ENCODE measurements around the gene THSD7B.
A peak's percentile ranks its signal among the peaks of the same experiment; 100 is the strongest.
"Not testable (repeated sequence)": the region's sequence is repeated elsewhere in the genome, so short reads cannot be mapped to it uniquely, and the experiment has no call there.

The THSD7B gene

GRCh38 chr2:137547842-137548241 lies 782.5 kb downstream of the THSD7B start:
- no peak for DNase-seq (ENCODE audit: low read depth)

- DNase-seq (ENCODE audit: low read depth), result no peak
Measured at GRCh38 chr2:137566387-137566786, 801.0 kb downstream of the THSD7B start.

- DNase-seq (ENCODE audit: low read depth), result no peak
Measured at GRCh38 chr2:137570484-137570883, 805.1 kb downstream of the THSD7B start.

- not testable (repeated sequence) for DNase-seq (ENCODE audit: low read depth)
Measured at GRCh38 chr2:137587834-137588233, 822.5 kb downstream of the THSD7B start.

- not testable (repeated sequence) for DNase-seq (ENCODE audit: low read depth)
Measured at GRCh38 chr2:137588578-137588977, 823.2 kb downstream of the THSD7B start.

- DNase-seq (ENCODE audit: low read depth), result no peak
Measured at GRCh38 chr2:137590102-137590501, 824.8 kb downstream of the THSD7B start.

- no peak for DNase-seq (ENCODE audit: low read depth)
Measured at GRCh38 chr2:137607722-137608318, 842.5 kb downstream of the THSD7B start.

- DNase-seq (ENCODE audit: low read depth), result no peak
Measured at GRCh38 chr2:137638932-137639331, 873.6 kb downstream of the THSD7B start.

GRCh38 chr2:137644731-137645130 lies 879.4 kb downstream of the THSD7B start:
- DNase-seq (ENCODE audit: low read depth), result no peak

- DNase-seq (ENCODE audit: low read depth), result no peak
Measured at GRCh38 chr2:137654046-137654445, 888.7 kb downstream of the THSD7B start.

GRCh38 chr2:137655814-137656213 lies 890.5 kb downstream of the THSD7B start:
- no peak for DNase-seq (ENCODE audit: low read depth)

GRCh38 chr2:137658433-137658832 lies 893.1 kb downstream of the THSD7B start:
- DNase-seq (ENCODE audit: low read depth), result no peak

GRCh38 chr2:137659616-137660015 lies 894.3 kb downstream of the THSD7B start:
- no peak for DNase-seq (ENCODE audit: low read depth)

- no peak for DNase-seq (ENCODE audit: low read depth)
Measured at GRCh38 chr2:137670111-137670510, 904.8 kb downstream of the THSD7B start.

- DNase-seq (ENCODE audit: low read depth), result no peak
Measured at GRCh38 chr2:137672989-137673552, 907.7 kb downstream of the THSD7B start.

- DNase-seq (ENCODE audit: low read depth), result no peak
Measured at GRCh38 chr2:137674991-137675390, 909.6 kb downstream of the THSD7B start.

GRCh38 chr2:137675584-137676327 lies 910.4 kb downstream of the THSD7B start:
- no peak for DNase-seq (ENCODE audit: low read depth)

- no peak for DNase-seq (ENCODE audit: low read depth)
Measured at GRCh38 chr2:137676346-137676745, 911.0 kb downstream of the THSD7B start.

GRCh38 chr2:137677466-137677865 lies 912.1 kb downstream of the THSD7B start:
- DNase-seq (ENCODE audit: low read depth), result no peak

GRCh38 chr2:137689549-137689948 lies 924.2 kb downstream of the THSD7B start:
- DNase-seq (ENCODE audit: low read depth), result peak; percentile 52

GRCh38 chr2:137693534-137693933 lies 928.2 kb downstream of the THSD7B start:
- no peak for DNase-seq (ENCODE audit: low read depth)

GRCh38 chr2:137696916-137697315 lies 931.6 kb downstream of the THSD7B start:
- DNase-seq (ENCODE audit: low read depth), result no peak

GRCh38 chr2:137700250-137700649 lies 934.9 kb downstream of the THSD7B start:
- not testable (repeated sequence) for DNase-seq (ENCODE audit: low read depth)
